Head of caudate nucleus (tissue), 42 donors: Measurements from ENCODE around the gene TIMP3.

Source experiments
- DNase-seq, 42 donors: peaks; one replicate each; pipeline versions ENCODE4 v3.0.0 to v3.0.0-alpha.2; 2020 to 2021; ENCODE audit warnings: mixed read lengths in 7 of 42
- intact Hi-C: fragments of 100-400 bp; cut with DNase I; formaldehyde crosslinking; loops from one replicate; pipeline ENCODE4 v1.15.0; 2022

The TIMP3 gene

DNA sequence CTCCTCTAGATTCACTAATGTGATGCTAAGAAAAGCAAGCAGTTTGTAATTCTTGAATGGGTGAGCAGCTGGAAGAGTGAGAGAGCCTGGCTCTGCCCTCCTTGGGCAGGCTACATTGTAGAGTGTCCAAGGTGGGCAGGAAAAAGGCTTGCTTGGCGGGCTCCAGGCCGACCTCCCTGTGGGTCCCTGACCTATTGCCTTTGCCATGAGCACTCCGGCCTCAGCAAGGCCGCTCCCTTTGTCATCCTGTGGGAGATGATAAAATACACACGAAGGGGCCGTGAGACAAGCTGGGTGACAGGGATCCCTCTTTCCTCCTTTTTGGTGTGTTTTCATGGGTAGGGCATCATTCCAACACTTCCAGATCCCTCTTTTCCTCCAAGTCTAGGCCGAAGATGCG lies 41.8 kb downstream of the TIMP3 start:
- DNase-seq, result no peak
- intact Hi-C loops, result no loop called here

DNA sequence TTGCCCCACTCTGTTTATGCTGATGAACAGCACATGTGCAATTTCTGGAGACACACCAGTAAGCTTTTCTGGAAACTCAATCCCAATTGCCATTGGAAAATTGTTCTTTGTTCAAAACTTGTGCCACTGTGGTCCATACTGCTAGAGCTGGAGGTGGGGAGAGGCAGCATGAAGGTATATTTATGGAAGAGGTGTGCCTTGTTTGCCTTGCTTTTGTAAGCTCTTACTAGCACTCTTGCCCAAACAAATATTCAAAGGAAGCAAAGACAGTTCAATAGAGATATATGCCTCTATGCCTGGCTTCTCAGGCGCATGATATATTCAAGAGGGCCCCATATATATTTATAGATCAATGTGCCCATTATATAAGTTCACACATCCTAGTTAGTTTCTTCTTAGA lies 42.7 kb downstream of the TIMP3 start:
- no peak for DNase-seq
- intact Hi-C loops, result no loop called here

DNA sequence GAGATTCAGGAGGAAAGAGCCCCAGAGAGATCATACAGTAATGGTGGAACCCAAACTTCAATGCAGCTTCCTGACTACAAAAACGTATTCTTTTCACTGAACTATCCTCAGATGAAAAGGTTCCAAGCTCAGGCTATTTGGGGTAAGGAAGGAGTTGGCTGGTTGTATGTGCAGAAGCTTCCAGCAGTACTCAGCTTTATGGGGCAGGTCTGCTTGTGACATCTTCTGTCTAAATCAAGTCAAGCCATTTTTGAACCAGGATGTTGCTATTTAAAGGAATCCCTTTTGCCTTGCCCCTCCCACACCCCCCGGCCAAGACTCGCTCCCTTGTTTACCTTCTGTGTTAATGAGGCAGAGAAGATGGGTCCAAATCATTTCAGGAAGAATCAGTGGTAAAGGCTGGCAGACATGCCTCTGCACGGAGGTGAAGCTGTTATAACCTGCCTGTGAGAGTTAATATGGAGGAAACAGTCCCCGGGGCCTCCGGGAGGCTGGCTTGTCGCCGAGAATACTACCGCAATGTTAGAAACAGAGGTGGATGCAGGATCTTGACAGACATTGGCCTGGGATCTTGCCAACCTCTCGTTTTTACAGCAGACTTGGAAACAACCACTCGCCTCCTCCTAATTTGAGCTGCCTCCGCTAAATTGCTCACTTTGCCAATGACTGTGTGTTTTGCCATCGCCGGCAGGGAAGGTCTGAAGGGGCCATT lies 45.4 kb downstream of the TIMP3 start:
- DNase-seq, result peak in 16 of 42 donors; percentile 13 to 72 (median 50)
- intact Hi-C loops, result no loop called here

DNA sequence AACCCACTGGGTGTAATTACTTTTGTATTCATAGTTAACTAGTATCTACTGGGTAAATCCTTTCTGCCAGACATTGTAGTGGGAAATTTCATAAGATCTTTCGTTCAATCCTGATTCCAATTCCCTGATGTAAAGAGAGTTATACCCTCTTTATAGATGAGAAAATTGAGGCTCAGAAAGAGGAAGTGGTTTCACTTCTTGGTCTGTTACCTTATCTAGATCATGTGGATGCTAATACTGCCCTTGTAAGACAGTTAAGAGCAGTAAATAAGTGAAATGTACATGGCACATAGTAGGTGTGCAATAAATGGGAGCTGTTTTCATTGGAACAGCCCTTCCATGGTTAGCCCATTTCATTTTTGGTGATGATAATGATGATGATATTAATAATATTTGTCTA lies 46.7 kb downstream of the TIMP3 start:
- DNase-seq, result no peak
- intact Hi-C loops, result no loop called here

DNA sequence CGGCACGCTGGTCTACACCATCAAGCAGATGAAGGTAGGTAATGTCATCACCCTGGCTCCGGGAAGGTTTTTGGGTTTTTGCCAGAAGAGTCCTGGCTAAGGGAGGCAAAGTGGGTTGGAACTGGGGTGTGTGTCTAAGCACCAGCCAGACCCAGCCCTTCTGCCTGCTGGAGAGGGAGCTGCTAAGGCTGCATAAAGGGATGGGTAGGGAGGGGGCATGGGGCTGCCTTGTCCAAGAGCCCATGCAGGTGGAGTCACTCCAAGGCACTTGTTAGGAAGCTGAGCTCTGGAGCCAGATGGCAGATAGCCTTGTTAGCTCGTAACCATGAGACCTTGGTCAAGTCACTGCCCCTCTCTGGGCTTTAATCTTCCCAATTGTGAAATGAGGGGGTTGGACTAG lies 48.0 kb downstream of the TIMP3 start:
- no peak for DNase-seq
- intact Hi-C loops, result no loop called here

DNA sequence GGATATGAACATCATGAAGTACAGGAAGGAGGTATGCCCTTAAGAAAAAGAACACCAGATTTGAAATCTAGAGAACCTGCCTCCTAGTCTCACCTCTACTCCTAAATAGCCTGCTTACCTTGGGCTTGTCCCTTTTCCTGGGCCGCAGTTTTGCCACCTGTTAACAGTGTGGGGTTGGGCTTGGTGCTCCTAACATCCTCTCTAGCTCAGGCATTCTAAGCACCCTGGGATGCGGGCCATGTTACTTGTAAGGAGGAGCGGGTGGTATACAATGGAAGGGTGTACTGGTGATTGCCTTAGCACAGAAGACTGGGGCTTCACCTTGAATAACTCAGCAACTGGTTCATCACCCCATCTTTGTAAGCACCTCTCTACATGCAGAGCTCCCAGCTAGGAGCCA lies 48.7 kb downstream of the TIMP3 start:
- intact Hi-C loops, result no loop called here
- no peak for DNase-seq

DNA sequence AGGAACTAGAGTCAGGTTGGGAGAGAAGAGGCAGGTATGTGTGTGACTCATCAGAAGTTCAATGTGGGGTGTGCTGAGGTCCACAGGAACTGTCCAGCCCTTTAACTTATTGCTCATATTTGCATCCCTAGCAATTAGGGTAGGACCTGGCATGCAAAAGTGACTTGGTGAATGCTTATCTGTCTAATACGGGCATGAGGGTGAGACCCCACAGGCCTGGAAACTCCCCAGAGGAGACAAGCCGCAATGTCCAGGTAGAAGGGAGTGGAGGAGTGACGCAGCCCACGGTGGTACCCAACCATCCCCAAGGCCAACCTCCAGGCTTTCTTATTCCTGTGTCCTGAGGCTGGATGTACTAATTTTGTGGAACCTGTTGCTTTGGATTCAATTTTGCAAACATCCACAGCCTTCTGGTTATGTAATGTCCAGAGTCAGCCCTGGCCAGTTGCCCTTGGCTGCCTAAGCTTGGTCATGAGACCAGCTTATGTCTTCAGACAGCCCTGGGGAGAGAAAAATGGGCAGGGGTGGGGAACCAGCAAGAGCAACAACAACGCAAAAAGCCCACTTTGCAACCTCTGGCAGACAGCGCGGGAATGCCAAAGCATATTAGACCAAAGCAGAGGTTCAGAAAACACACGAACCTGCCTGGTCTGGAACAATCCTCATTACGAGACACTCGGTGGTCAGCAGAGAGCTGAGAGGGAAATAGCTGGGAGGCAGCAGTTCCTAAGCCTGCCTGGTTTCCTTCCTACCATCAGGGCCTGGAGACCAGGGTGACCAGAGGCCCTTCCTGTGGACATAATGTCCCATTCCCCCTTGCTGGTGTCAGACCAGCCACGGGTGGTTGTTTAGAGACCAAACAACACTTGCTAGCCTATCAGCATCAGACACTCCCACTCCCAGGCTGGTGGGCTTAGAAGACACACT lies 49.3 kb downstream of the TIMP3 start:
- intact Hi-C loops, result no loop called here
- peak in 33 of 42 donors; percentile 26 to 79 (median 55) for DNase-seq

DNA sequence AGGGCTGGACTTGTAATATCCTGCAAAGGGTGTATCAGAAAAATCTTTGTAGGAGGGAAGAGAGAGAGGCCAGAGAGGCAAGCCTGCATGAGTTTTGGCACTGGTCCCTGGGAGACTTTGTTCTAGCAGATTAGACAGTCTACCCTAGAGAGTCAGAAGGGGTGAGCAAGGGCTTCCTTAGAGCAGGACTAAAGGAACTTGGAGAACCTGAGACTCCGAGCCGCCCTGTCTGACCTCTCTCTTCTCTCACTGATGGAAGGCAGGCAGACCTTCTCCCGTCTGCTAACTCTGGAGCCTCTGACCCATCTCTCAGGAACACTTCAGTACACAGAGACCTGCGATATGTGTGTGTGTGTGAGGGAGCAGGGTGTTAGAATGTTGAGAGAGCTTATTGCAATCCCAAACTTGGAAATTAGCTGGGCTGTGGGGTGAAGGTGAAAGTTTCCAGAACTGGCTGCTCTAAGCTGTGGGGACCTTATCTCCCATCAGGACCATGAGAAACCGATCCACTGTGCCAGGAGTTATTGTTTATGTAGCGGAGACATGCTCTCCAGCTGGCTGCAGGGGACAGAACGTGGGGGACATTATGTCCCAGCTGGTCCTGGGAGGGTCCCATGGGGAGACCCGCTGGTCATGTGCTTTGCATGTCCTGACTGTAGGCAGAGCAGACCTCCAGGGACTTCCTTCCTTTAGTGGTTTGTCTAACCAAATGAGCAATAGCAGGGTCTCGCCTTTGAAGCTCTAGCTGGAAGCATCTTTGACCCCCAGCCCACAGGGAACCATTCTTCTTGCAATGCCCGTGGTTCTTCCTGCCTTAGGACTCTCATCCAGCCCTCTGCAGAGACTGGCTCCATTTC lies 51.1 kb downstream of the TIMP3 start:
- intact Hi-C loops, result no loop called here
- DNase-seq, result peak in 3 of 42 donors; percentile 23 to 52 (median 49)

DNA sequence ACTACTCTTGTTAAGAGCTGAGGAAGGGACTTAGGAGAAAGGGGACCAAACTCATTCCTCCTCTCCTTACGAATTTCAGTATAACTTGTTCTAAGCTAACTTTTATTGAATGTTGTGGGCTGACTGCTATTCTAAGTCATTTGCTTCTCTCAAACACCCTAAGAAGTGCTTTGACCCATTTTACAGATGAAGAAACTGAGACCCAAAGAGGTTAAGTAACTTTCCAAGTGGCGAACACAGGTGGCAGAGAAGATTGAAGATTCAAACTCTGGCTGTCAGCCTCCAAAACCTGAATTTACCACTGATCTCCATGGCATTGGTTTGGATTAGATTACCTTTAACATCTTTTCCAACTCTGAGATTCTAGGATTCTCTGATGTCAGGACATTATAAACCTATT lies 52.2 kb downstream of the TIMP3 start:
- intact Hi-C loops, result no loop called here
- no peak for DNase-seq

DNA sequence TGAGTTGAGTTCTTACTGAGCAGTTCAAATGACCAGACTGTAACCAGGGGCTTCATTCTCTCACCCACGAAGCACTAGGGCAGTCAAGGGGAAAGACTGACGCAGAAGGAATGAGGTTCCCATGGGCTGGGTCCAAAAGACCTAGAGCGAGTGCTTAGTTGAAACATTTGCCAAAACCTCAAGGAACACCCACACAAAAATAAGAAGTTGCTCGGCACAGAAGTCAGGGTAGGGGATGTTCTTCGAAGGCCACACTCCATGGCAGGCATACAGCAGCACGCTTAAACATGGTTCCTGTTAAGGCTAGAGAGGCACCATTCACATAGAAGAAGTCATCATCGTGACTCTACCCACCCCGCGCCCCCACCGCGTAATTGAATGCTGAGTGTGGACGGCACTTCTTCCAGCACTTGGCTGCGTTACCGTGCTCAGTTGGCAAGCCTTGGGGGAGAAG lies 52.9 kb downstream of the TIMP3 start:
- intact Hi-C loops, result no loop called here
- DNase-seq, result peak in 12 of 42 donors; percentile 14 to 65 (median 31)

DNA sequence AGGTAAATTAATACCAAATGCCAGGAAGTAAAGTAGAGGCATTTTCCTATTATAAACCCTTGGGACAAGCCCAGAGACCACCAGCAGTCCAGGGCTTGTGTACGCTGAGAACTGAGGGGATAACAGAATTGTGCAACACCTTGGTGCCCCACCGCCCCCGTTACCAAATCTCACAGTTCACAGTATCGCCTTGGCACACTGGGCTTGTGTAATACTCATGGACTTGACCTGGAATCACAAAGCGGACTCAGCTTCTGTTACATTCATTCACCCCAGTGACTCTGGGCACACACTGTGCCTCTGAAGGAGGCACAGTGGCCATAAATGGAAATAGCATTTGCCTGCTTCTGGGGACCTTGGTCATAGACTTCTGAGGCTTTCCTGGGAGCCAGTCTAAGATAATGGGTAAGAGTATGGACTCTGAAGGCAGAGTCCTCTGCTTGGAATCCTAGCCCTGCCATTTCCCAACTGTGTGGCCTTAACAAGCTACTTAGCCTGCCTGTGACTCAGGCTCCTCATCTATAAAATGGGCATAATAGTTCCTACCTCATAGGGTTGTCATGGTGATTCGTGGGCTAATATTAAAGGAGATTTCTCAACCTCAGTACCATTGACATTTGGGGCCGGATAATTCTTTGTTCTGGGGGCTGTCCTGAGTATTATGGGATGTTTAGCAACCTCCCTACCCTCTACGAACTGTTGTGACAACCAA lies 53.7 kb downstream of the TIMP3 start:
- intact Hi-C loops, result no loop called here
- no peak for DNase-seq

DNA sequence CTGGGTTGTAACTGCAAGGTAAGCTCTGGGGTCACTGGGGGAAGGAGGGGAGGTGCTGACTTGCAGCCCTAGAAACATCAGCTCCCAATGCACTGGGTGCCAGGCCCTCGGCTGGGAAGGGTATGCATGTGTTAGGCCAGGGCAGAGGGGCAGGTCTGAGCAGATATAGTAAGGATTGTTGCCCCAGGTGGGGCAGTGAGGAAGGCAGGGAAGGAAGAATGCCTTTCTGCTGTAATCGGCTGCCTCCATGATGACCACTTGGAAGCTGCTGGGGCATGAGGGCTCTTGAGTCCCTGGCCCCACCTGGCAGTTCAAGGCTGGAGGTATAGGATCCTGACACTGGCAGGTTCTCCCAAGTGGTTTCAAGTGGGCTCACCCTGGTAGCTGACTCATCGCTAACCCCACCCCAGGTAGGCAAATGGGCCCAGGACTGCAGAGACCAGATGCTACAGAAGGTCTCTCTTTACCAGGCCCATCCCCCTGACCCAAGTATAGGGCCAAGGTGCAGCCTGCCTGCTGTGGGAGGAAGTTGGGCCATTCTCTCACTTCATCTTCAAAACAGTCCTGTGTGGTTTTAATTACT lies 56.7 kb downstream of the TIMP3 start:
- DNase-seq, result no peak
- intact Hi-C loops, result no loop called here

DNA sequence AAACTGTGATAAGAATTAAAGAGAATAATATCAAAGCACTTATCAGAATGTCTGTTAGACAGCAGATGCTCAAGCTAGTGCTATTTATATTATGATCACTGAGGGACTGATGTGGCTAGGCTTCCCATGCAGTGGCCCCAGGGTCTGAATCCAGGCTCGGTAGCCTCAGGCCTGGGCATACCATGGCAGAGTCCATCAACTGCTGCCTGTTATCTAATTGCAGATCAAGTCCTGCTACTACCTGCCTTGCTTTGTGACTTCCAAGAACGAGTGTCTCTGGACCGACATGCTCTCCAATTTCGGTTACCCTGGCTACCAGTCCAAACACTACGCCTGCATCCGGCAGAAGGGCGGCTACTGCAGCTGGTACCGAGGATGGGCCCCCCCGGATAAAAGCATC lies 57.5 kb downstream of the TIMP3 start:
- no peak for DNase-seq
- intact Hi-C loops, result no loop called here

DNA sequence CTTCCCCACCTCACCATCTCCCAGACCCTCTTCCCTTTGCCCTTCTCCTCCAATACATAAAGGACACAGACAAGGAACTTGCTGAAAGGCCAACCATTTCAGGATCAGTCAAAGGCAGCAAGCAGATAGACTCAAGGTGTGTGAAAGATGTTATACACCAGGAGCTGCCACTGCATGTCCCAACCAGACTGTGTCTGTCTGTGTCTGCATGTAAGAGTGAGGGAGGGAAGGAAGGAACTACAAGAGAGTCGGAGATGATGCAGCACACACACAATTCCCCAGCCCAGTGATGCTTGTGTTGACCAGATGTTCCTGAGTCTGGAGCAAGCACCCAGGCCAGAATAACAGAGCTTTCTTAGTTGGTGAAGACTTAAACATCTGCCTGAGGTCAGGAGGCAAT lies 58.2 kb downstream of the TIMP3 start:
- DNase-seq, result no peak
- intact Hi-C loops, result no loop called here

DNA sequence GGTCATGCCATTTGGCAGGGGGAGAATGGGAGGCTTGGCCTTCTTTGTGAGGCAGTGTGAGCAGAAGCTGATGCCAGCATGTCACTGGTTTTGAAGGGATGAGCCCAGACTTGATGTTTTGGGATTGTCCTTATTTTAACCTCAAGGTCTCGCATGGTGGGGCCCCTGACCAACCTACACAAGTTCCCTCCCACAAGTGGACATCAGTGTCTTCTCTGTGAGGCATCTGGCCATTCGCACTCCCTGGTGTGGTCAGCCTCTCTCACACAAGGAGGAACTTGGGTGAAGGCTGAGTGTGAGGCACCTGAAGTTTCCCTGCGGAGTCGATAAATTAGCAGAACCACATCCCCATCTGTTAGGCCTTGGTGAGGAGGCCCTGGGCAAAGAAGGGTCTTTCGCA lies 59.8 kb downstream of the TIMP3 start:
- intact Hi-C loops, result no loop called here
- no peak for DNase-seq

DNA sequence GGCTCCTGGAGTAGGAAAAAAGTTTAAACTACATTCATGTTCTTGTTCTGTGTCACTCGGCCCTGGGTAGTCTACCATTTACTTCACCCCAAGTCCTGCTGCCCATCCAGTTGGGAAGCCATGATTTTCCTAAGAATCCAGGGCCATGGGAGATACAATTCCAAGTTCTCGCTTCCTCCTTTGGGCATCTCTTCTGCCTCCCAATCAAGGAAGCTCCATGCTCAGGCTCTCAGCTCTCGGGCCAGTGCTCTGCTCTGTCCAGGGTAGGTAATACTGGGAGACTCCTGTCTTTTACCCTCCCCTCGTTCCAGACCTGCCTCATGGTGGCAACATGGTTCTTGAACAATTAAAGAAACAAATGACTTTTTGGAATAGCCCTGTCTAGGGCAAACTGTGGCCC lies 60.6 kb downstream of the TIMP3 start:
- intact Hi-C loops, result no loop called here

DNA sequence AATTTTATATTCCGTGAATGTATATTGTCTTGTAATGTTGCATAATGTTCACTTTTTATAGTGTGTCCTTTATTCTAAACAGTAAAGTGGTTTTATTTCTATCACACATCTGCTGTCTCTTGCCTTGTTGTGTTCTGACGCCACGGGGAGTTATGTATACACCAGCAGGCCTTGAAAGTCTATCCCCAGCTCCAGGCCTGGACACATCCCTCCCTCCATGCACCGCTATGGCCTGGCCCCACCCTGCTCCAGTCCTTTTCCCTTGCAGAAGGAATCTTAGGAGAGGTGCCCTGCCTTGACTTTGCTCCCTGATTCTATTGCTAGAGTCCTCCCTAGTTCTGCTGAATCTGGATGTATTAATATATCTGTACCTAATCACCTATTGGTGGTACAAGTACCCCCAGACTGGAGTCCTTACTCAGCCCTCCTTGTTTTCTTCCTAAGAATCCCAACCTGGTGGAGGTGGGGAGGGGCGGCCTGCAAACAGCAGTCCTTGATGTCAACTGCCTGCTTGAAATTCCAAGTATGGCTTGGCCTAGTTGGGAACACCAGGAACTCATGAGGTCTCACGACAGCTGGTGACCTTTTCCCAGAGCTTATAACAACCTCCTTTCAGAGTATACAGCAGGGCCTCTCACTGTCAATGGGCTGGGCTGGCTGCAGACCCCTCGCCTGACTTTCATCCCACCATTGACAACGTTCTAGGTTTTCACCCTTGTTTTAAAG lies 61.6 kb downstream of the TIMP3 start:
- intact Hi-C loops, result no loop called here
- DNase-seq, result no peak

More for the DNA sequence above, 60.6 kb downstream of the TIMP3 start:
- DNase-seq, result no peak

DNA sequence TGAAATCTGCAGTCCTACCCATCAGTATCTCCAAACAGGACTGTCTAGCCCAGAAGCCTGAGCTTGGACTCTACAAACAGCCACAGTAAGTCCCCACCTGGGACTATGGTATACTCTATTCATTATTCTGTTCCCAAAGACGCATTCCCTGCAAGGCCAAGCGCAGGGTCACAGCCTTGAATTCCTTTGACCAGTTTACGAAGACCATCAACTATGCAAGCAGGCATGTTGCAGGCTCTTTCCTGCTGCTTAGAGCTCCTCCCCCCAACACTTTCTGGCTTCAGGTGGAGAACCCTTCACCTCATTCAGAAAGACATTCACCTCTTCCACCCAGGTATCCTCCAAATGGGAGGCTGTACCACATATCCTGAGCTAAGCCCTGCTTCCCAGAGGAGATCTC lies 62.5 kb downstream of the TIMP3 start:
- DNase-seq, result no peak
- intact Hi-C loops, result no loop called here
